Keratinocyte (primary cell): Measurements from ENCODE around the gene ROBO3. TPM values are rescaled to one million over a fixed set of nuclear protein-coding genes. Genes with fewer than 3 reads are reported as not detected.

Experiments
- DNase-seq: peaks from one replicate; pipeline ENCODE4 v3.0.0-alpha.2; 2011; ENCODE audit warnings: low read depth, missing footprints, low spot score
- FAIRE-seq: peaks from 2 replicates; lab custom pipeline; 2011; peaks lifted over from hg19 to GRCh38; lab: Jason Lieb, UNC
- H2AFZ ChIP-seq: 2 replicates; pipeline ENCODE4 v1.6.0; 2012; ENCODE audit warnings: low read length, control low read depth, inconsistent platforms; ENCODE audit not compliant: control insufficient read depth
- H3K27ac ChIP-seq: 2 replicates; pipeline ENCODE4 v1.5.1; 2011; ENCODE audit warnings: low read length; ENCODE audit not compliant: control insufficient read depth, insufficient read depth
- H3K27me3 ChIP-seq: 3 replicates; pipeline ENCODE4 v1.6.0; 2011; ENCODE audit warnings: low read length; ENCODE audit not compliant: control insufficient read depth, insufficient read depth; ENCODE audit errors: extremely low read depth
- H3K36me3 ChIP-seq, 2 experiments: 2 replicates in 1 of 2; 3 replicates in 1 of 2; pipeline ENCODE4 v1.5.1; 2011; ENCODE audit warnings: low read length in 2 of 2, mild to moderate bottlenecking in 1 of 2; ENCODE audit not compliant: control insufficient read depth in 2 of 2, insufficient read depth in 2 of 2; ENCODE audit errors: extremely low read depth in 1 of 2
- H3K4me1 ChIP-seq: 3 replicates; pipeline ENCODE4 v1.5.1; 2011; ENCODE audit warnings: low read length; ENCODE audit not compliant: control insufficient read depth, insufficient read depth; ENCODE audit errors: extremely low read depth
- H3K4me2 ChIP-seq: 3 replicates; pipeline ENCODE4 v1.6.0; 2011; ENCODE audit warnings: low read depth, low read length; ENCODE audit not compliant: control insufficient read depth, insufficient read depth; ENCODE audit errors: extremely low read depth
- H3K4me3 ChIP-seq, 3 experiments: fragments of 200-600 bp in 1 of 3; sonication (generic) in 1 of 3; 2 replicates in 2 of 3; 3 replicates in 1 of 3; pipeline ENCODE4 v1.5.1; 2011 to 2016; ENCODE audit warnings: low read length in 3 of 3, mild to moderate bottlenecking in 3 of 3, control low read depth in 2 of 3, inconsistent platforms in 1 of 3, low read depth in 1 of 3, mixed read lengths in 1 of 3, mixed run types in 1 of 3, moderate library complexity in 1 of 3; ENCODE audit not compliant: control insufficient read depth in 2 of 3, insufficient read depth in 2 of 3; ENCODE audit errors: extremely low read depth in 1 of 3
- H3K79me2 ChIP-seq: 2 replicates; pipeline ENCODE4 v1.6.0; 2012; ENCODE audit warnings: low read length; ENCODE audit not compliant: control insufficient read depth, insufficient read depth
- H3K9ac ChIP-seq: 3 replicates; pipeline ENCODE4 v1.6.0; 2011; ENCODE audit warnings: low read length; ENCODE audit not compliant: control insufficient read depth, insufficient read depth; ENCODE audit errors: extremely low read depth
- H3K9me1 ChIP-seq: 3 replicates; pipeline ENCODE4 v1.6.0; 2011; ENCODE audit warnings: low read length; ENCODE audit not compliant: control insufficient read depth, insufficient read depth; ENCODE audit errors: extremely low read depth
- H3K9me3 ChIP-seq: 2 replicates; pipeline ENCODE4 v1.5.1; 2012; ENCODE audit warnings: low read depth, low read length; ENCODE audit not compliant: control insufficient read depth
- H4K20me1 ChIP-seq: 3 replicates; pipeline ENCODE4 v1.6.0; 2011; ENCODE audit warnings: low read length; ENCODE audit not compliant: control insufficient read depth, insufficient read depth; ENCODE audit errors: extremely low read depth
- CTCF ChIP-seq, 3 experiments: IDR thresholded peaks in 1 of 3; conservative IDR thresholded peaks in 1 of 3; optimal IDR thresholded peaks in 1 of 3; 2 replicates in 2 of 3; 3 replicates in 1 of 3; pipeline versions ENCODE3 to v1.5.1; 2011; ENCODE audit warnings: low read length in 3 of 3, mild to moderate bottlenecking in 3 of 3, moderate library complexity in 2 of 3, control low read depth in 1 of 3, inconsistent platforms in 1 of 3; ENCODE audit not compliant: insufficient read depth in 2 of 3; ENCODE audit errors: extremely low read depth in 1 of 3
- EZH2 ChIP-seq: IDR thresholded peaks from one replicate; pipeline ENCODE4 v1.6.1; 2012; ENCODE audit warnings: inconsistent platforms, mild to moderate bottlenecking, low read length, moderate library complexity
- dilution Hi-C: fragments of 300-500 bp; cut with MboI; formaldehyde crosslinking; loops from one replicate; pipeline ENCODE4 v1.7.0; 2020; ENCODE audit warnings: low sequenced_read_pairs; ENCODE audit not compliant: extremely low pct_ligation_motif_present
- polyA plus RNA-seq, 5 experiments: library from polyadenylated mRNA; depleted of rRNA in 3 of 5; stranded (reverse) in 3 of 5; stranded (forward) in 1 of 5; unstranded in 1 of 5; fragments of >200 nt; gene quantifications; 1 replicate in 1 of 5; 2 replicates in 3 of 5; 3 replicates in 1 of 5; pipeline versions ENCODE4 v1.2.1 to v1.2.3, GENCODE V29; 2011 to 2012; ENCODE audit warnings: missing spikeins in 2 of 5, low read depth in 1 of 5, low replicate concordance in 1 of 5

ROBO3 gene
- polyA plus RNA-seq, 1 donor (not counting 4 experiments of a cell fraction or from before 2014, with no cell fraction given): 13.6 TPM

DNA sequence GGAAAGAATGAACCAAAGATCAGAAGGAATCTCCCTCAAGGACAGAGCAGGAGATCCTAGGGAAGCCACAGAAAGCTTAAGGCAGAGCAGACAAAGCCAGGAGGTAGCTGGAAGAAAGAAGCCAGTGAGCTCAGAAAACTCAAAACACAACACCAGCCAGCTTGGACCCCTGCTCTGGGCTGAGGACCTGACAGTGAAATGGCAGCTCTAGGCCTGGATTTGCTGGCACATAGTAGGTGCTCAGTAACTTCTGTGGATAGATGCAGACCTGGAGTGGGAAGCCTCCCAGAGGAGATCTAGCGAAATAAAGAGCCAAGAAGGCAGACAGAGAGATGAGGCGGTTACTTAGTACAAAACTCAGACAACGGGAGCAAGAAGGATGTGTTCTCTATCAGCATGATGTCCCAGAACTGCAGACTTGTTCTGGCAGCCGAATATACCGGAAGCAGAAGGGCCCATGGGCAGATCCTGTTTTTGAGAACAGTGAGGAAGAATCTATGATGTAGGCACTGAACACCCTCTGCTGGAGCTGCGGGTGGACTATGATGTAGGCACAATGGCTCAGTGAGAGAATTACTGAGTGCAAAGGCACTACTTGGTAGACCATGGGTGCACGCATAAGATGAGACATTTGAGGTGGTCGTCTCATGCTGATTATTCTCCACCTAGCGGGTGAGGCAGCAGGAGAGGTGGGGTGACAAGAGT is 27.7 kb downstream of the ROBO3 start:
- no peaks in the 10 kb centered on the region for H3K79me2 ChIP-seq
- H3K36me3 ChIP-seq: no peaks in the 10 kb centered on the region
- peaks cover 28% of the 10 kb centered on the region for H3K4me1 ChIP-seq
- H4K20me1 ChIP-seq: no peaks in the 10 kb centered on the region
- no peaks in the 10 kb centered on the region for H3K9me1 ChIP-seq
- no peaks in the 10 kb centered on the region for H3K27me3 ChIP-seq
- FAIRE-seq: no peak
- no peak overlapping the region for H3K27ac ChIP-seq
- no peaks in the 10 kb centered on the region for H3K9me3 ChIP-seq
- no peak overlapping the region for H3K4me3 ChIP-seq
- dilution Hi-C loops: no loop called here
- H2AFZ ChIP-seq: no peak overlapping the region
- no peak for DNase-seq
- no peak overlapping the region for H3K9ac ChIP-seq
- no peak overlapping the region for H3K4me2 ChIP-seq
- TF ChIP-seq CTCF (optimal IDR thresholded peaks at IDR 0.05 in 1 of 3, IDR thresholded peaks at IDR 0.05 in 1 of 3, conservative IDR thresholded peaks at IDR 0.05 in 1 of 3; ENCODE audit: extremely low read depth in 1 of 3, insufficient read depth in 2 of 3, low read length in 3 of 3) (no peak), EZH2 (no peak)

GRCh38 chr11:124893781-124894401 is 28.7 kb downstream of the ROBO3 start:
- Histone ChIP-seq H3K4me2 (no peak overlapping the region), H3K9me3 (no peaks in the 10 kb centered on the region), H3K79me2 (no peaks in the 10 kb centered on the region), H3K27ac (no peak overlapping the region), H4K20me1 (no peaks in the 10 kb centered on the region), H3K4me3 (no peak overlapping the region), H3K36me3 (no peaks in the 10 kb centered on the region), H3K9ac (no peak overlapping the region), H3K27me3 (no peaks in the 10 kb centered on the region), H3K4me1 (peaks cover 36% of the 10 kb centered on the region), H3K9me1 (no peaks in the 10 kb centered on the region), H2AFZ (no peak overlapping the region)
- dilution Hi-C loops: no loop called here
- TF ChIP-seq EZH2 (no peak), CTCF (optimal IDR thresholded peaks at IDR 0.05 in 1 of 3, IDR thresholded peaks at IDR 0.05 in 1 of 3, conservative IDR thresholded peaks at IDR 0.05 in 1 of 3; ENCODE audit: extremely low read depth in 1 of 3, insufficient read depth in 2 of 3, low read length in 3 of 3) (no peak)
- DNase-seq (no peak), FAIRE-seq (no peak)
